Stimulated activated CD4-positive, alpha-beta T cell treated with anti-CD3 and anti-CD28 coated beads, TNF-alpha, amount 100 ng/mL, for 48 hours (primary cell): Measurements from ENCODE around the gene LRRC46.

Experiments used
- DNase-seq, 3 donors: peaks; one replicate each; pipeline ENCODE4 v3.0.0-alpha.2; 2020; ENCODE audit warnings: low read depth in 3 of 3

LRRC46 gene

DNA sequence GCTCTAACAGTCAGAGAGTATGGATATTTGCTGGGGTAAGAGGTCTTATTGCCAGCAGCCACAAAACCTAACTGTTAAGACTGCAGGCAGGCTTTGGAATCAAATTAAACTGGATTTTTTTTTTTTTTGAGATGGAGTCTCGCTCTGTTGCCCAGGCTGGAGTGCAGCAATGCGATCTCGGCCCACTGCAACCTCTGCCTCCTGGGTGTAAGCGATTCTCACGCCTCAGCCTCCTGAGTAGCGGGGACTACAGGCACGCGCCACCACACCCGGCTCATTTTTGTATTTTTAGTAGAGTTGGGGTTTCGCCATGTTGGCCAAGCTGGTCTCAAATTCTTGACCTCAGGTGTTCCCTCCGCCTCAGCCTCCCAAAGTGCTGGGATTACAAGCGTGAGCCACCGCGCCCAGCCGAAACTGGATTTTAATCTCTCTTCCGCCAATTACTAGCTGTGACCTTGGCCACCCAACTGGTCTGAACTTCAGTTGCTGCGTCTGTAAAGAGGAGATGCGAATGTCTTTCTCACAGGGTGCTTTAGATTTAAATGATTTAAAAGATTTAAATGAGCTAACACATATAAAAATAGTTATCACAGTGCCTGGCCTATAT is 971 bp upstream of the LRRC46 start:
- no peak for DNase-seq

DNA sequence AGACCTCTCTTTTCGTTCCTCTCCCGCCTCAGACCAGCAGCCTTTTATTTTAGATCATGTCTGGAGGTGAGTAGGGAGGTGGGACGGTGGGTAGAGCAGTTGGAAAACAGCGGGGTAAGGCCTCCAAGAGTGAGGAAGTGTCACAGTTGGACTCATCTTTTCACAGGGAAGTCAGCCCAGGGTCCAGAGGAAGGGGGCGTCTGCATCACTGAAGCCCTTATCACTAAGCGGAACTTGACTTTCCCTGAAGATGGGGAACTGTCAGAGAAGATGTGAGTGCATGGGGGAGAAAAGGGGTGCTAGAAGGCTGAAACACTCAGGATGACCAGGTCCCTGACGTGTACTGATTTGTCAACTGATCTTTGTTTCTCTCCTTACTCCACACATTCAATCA is 461 bp downstream of the LRRC46 start:
- no peak for DNase-seq

DNA sequence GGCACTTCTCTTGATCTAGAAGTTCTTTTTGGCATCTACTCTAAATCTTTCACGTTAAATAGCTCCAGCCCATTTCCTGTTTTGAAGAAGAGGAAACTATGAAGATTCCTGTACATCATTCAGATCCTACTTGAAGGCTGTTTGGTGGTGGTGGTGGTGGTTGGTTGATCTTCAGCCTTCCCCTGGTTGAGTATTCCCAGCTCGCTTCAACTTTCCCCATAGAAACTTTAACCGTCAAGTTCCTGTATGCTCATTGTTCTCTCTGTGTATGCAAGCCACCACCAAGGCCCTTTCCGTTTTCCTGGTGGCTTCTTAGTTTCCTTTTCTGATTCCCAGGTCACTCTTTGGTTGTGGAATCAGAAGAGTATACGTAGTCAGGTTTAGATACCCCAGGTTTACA is 3.3 kb downstream of the LRRC46 start:
- DNase-seq, result no peak

DNA sequence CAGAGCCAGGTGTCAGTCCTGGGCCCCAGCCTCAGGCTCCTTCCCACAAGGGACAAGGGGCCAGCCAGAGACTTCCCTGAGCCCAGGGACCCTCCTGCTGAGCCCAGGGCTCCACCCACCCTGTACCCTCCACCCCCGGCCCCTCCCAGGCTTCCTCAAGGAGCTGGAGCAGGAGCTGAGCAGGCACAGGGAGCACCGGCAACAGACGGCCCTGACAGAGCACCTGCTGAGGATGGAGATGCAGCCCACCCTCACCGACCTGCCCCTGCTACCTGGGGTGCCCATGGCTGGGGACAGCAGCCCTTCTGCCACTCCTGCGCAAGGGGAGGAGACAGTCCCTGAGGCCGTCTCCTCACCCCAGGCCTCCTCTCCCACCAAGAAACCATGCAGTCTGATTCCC is 5.1 kb downstream of the LRRC46 start:
- DNase-seq, result no peak

DNA sequence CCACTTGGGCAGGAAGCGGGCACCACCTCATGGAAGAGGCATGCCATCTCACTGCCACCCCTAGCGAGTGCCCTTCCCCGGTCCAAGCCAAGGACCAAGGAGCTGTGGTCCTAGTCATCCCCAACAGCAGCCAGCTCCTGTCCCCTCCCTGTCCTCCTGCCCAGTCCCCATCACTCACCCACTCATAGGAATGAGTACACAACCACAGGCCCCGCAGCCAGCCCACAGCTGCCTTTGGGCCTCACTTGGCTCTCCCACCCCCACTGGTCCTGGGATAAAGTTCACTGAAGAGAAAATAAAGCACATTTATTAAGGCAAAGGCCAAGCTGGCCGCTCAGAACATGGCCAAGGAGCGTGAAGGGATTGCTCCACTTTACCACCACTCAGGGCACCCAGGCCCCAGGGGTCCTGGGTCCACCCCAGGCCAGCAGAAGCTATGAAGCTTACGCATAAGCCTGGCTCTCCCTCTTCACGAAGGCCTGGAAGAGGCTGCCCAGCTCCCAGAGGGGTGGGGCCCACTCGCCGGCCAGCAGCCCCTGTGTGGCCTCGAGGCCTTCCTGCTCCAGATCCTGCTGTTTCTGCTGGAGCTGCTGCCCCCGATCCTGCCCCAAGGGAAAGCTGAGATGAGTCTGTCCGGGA is 6.0 kb downstream of the LRRC46 start:
- no peak for DNase-seq

DNA sequence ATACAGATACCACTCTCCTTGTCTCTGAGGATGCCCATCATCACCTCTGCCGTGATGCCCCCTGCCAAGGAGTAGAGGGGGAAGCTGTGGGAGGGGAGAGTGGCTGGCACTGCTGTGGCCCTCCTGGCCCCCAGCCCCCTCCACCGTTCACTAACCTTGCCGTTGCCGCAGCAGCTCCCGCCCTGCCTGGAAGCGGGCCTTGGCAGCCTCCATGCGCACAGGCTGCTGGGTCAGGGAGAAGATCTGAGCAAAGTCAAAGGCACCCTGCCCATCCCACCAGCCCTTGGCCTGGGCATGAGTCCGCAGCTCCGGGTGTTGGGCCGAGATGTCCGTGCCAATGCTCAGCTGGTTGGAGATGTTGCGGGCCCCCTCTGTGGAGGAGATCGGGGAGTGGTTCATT is 7.2 kb downstream of the LRRC46 start:
- no peak for DNase-seq

DNA sequence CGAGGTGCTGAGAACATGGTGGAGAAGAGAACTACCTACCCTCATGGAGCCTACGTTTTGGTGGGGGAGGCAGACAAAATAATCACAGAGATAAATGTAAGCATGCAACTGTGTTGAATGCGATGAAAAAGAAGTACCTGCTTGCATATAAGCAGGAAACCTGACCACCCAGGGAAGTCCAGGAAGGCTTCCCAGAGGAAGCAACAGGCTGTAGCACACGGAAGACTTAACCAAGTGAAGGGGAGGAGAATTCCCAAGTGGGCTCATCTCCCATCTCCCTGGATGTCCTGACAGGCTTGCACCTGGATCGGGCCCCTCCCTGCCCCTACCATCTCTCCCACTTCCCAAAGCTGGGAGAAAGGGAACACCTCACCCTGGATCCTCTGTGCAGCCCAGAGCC is 7.6 kb downstream of the LRRC46 start:
- DNase-seq, result no peak

DNA sequence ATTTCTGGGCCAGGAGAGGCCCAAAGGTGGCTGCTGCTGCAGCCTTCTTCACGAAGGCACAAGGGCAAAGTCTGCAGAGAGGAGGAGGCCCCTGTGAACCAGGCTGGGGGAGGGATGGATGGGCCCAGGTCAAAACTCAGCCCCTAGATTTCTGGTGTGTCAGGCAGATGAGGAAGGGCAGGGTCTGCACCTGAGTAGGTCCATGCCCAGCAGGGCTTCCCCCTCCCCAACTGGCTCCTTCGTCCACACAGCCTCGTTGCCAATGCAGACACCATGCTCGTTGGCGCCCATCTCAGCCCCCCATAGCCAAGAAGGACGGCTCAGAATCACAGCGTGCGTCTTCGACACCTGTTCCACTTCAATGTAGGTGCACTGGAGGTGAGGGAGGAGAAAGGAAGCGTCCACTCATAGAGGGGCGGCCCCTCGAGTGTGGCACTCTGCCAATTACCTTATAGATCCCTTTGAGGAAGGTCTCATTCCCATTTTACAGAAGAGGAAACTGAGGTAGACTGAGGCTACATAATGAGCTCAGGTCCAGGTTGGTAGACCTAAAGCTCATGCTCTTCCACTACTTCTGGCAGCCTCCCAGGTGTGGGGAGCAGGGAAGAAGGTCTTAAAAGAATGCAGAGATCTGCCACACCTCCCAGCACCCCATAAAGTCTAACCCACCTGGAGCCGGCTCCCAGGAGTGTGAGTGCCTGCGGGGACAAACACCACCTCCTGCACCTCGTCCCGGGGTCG is 8.7 kb downstream of the LRRC46 start:
- no peak for DNase-seq

DNA sequence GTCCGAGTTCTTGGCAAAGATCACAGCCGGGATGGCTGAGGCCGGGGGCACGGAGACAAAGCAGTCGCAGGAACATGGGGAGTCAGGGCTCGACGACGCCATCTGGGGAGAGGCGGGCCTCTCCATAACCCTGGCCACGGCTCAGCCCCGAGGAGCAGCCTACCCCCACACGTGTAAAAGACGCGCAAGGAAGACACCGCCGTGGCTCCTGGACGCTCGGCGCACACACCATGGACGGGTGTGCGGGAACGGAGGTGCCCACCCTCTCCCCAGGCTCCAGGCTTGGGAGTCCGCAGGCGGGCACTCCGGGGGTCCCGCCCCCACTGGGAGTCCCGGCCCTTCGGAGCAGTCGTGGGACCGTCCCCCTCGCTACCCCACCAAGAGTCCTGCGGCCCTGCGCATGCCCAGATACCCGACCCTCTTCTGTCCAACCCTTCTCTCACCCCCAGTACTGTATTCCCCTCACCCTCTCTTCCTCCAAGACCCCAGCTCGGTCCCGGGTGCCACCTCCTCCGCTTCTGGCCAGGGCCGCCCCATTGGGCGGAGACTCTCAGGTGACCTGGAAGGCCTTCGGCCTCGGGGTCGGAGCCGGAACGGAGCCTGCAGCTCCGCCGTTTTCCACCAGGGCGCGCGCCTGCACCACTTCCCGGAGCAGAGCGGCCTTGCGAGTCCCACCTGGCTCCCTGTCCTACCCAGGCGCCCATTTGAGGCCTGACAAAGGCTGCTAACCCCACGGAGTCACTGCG is 9.4 kb downstream of the LRRC46 start, which contains the start of gene SCRN2:
TSS of gene SCRN2 (minus strand) at position 532 of the 746 bp plus-strand sequence. CDS start at position 102, 430 bp downstream.
- DNase-seq, result peak; percentile 79 to 87 (median 83)

DNA sequence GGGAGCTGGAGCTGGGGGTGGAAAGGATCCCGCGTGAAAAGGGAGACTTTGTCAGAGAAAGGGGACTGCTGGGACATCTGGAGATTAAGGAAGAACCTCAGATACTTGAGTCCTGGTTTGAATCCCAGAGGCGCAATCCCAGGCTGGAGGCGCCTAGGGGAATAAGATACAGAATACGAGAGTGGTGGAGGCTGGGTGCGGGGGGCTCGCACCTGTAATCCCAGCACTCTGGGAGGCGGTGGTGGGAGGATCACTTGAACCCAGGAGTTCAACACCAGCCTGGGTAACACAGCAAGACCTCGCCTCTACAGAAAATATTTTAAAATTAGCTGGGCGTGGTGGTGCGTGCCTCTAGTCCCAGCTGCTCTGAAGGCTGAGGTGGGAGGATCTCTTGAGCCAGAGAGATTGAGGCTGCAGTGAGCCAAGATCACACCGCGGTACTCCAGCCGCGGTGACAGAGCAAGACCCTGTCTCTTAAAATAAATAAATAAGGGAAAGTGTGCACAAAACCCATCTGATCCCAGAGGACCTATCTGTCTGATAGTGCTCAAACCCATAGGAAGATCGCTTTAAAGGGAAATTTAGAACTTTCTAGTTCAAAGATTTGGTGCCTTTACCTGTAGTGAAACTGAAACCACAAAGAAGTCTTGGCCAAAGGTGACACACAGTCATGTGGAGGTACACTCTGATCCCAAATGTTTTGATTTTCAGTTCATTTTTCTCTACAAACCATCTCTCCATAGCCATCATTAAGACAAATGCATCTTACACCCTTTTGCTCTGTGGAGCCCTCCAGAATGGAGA is 10.2 kb downstream of the LRRC46 start:
- no peak for DNase-seq

DNA sequence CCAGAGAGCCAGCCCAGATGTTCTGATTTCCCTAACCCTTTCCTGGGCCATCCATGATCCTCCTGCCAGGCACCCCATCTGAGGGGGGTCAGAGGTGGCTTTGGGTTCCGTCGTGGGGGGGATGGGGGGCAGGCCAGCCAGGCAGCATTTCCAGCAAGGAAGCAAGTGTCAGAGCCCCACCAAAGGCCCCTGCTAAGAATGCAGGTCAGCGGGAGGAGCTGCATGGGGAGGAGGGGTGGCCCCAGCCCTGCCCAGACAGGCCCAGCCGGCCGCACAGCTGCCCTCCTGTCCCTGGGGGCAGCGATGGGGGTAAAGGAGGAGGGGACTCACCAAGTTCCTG is 11.9 kb downstream of the LRRC46 start:
- no peak for DNase-seq

DNA sequence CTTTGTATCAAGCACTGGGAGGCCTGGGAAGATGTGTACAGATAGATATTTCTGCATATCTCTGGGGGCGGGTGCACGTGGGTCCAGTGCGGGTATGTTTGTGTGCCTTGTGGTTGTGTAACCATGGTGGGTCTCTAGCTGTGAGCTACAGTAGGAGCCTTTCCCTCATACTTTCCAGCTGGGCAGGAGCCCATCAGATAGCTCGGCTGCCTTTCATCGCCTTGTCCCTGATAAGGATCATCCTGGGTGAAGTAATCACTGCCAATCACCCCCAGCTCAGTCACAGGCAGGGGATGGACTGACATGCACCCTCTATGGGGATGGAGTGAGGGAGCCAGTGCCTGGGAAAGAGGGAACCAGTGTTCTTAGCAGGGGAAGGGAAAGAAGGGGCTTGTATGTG is 12.8 kb downstream of the LRRC46 start:
- no peak for DNase-seq

DNA sequence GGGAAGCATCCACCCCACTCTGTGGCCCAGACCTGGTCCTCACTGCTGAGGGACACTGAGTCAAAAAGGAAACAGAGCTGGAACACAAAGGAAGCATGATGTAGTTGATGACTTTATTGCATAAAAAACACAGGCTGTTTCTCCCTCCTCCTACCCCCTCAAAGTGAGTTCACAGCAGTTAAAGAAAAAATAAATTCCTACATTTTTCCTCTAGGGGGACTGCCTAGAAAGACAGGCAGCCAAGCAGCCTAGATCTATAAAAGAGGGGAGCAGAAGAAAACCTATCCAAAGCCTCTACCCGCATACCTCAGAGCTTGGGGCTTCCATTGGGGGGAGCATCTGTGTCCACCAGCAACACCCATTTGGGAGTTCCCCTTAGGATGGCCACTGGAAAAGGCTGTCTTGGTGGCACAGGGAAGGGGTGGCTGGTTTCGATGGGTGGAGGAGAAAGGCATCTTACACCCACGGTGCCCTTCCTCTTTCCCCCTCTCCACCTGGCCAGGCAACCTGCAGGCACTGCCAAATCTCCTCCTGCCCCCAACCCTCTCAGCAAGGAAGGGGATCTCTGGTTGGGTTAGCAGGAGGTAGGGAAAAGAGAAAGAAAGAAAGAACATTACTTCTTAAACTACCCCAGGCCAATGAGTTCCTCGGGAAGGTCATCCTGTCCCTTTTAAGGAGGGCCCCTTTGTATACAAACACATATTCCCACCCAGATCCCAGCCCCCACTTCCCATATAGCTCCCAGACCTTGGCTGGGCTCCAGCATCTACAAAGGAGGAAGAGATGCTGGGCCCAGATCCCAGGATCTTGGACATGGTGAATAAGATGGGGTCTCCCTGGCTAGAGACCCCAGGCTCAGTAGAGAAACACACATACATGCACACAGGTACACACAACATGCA is 13.6 kb downstream of the LRRC46 start:
- no peak for DNase-seq

DNA sequence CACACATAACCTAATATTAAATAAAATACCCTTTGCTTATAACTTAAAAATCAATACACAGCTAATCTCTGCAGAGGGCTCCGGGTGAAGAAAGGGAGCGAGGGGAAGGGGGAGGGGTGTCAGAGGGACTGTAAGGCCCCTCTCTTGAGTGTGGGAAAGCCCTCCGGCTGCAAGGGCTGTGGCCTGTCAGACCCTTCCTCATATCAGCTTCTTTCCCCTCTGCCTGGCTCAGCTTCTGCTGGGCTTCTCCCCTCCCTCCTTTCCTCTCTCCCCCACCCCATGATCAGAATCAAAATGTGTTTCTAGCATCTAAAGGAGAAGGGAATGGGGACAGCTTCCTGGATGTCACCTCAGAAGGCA is 14.2 kb downstream of the LRRC46 start:
- no peak for DNase-seq

DNA sequence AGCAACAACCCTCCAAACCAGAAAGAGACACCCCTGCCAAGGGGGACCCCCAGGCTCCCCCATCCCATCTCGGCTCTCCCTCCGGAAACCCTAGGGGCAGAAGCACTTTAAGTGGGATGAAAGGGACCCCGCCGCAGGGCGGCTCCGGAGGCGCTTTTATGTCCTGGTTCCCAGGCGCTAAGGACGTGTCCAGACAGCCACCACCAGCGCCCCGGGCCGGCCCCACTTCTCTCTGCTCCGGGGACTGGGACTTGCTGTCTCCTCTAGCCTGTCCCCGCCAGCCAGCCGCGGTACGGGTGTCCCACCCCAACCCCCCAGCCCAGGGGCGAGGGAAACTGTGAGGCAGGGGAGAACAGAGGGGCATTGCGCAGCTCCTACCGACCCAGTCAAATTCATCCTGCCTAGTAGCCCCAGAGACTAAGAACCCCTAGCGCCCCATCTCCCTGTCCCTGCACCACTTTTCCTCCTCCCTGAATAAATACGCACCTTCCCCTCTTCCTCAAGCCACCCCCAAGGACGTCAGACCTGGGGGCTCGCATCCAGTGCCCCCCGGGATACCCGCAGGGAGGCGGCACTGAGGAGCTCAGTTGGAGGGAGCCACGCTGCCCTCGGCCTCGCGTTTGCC is 15.4 kb downstream of the LRRC46 start:
- no peak for DNase-seq

DNA sequence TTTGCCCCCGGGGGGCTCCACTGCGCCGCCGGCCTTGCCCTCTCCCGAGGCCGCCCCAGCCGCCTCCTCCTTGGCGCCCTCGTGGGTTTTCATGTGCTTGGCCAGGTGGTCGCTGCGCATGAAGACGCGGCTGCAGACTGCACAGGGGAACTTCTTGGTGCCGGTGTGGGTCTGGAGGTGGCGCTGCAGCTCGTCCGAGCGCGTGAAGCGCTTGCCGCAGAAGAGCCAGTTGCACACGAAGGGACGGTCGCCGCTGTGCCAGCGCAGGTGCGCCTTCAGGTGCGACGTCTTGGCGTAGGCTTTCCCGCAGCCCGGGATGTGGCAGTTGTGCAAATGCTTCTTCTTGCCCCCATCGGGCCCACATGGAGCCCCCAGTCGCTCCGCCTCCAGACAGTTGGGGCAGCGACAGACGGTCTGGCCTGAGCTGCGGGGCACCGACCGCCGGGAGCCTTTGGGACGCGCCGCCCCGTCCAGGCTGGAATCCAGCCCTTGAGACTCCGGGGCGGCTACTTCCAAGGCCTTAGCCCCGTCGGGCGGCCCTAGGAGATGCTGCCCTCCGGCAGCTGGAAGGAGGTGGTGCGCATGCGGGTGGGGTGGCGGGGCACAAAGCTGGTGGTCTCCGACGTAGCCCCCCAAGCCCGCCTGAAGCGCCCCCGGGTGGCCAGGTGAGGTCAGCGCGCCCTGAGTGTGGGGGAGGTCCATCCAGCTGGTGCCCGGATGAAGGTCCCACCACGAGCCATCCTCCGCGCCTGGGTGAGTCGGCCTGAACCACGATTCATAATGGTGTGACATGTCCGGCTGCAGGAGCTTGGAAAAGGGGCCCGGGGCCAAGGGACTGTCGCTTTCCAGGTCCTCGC is 16.1 kb downstream of the LRRC46 start:
- DNase-seq, result no peak

DNA sequence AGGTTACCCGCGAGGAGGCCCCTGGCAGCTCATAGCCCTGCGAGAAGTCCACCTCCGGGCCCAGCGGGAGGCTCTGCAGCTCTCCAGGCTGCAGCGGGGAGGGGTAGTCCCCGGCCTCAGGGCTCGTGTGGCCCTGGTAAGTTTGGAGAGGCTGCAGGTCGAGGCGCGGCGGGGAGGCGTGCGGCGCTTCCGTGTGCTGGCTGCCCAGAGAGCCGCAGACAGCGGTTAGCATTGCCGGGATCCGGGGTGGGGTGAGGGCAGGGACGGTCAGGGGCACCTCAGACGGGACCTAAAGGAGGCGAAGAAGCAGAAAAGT is 16.7 kb downstream of the LRRC46 start:
- DNase-seq, result no peak

DNA sequence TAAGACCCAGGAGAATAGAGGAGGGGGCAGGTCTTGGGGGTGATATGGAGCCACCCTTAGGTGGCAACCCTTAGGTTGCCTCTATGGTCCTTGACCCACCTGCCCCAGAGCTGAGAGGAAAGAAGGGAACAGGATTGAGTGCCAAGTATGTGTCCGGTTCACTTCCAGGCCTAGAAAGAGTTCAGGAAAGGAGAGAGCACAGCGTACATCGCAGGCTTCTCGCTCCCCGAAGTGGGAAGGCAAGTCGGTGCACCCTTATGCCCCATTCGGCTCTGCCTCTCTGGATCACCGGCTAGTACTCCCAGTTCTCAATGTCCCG is 18.9 kb downstream of the LRRC46 start:
- no peak for DNase-seq

DNA sequence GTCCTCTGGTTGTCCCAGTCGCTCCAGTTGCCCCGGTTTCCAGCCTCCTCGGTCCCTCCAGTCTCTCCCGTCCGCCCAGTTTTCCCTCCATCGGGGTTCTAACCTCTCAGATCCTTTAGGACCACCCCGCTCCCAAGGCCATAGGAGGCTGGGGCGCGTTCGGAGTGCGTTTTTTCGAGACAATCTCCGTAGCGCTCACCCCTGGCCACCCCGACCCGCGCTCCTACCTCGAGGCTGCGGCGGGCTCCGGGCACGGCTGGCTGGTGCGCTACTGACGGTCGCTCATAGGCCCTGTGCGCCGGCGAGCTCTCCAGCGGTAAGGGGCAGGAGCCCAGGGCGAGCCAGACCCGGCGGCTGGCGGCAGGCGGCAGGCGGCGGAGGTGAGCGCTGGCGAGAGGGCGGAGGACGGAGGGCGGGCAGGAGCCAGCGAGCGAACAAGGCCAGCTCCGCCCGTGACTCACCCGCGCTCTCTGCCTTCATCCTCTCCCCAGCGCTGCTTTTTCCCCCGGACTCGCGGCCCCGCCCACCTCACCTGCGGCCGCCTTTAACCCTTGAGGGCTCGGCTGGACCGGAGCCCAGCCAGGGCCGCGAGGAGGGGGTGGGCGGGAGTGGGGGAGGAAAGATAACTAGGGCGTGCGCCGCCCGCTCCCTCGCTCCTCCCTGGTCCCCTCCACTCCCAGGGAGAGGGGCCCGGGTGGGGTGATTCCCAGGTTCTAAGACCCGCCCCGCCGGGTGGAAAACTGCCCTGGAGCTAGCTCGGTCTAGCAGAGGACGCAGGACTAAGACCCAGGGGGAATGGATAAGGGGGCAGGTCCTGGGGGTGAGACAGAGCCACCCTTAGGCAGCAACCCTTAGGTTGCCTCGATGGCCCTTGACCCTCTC is 19.5 kb downstream of the LRRC46 start, which contains the start of gene SP6:
TSS of gene SP6 (minus strand) at position 472 of the 882 bp plus-strand sequence. CDS start 2,734 bp downstream, outside the sequence.
- peak; percentile 34 to 69 (median 35) for DNase-seq
